Upper lobe of right lung (tissue), 1 donor: ENCODE data around the gene ZNF385C. TPM values are rescaled to one million over a fixed set of nuclear protein-coding genes. Genes with fewer than 3 reads are reported as not detected.
"Not testable (repeated sequence)": the region's sequence is repeated elsewhere in the genome, so short reads cannot be mapped to it uniquely, and the experiment has no call there.

ENCODE experiments used
- ATAC-seq: fragments of 200-7000 bp; cut with Tn5 transposase; one replicate; pipeline ENCODE4 v1.9.1; 2020; ENCODE audit warnings: mild to moderate bottlenecking, moderate library complexity
- DNase-seq: peaks from one replicate; pipeline ENCODE4 v3.0.0-alpha.2; 2020
- H3K27ac ChIP-seq: fragments of 200-600 bp; one replicate; pipeline ENCODE4 v1.8.0; 2022
- H3K27me3 ChIP-seq: fragments of 200-600 bp; one replicate; pipeline ENCODE4 v1.8.0; 2022; ENCODE audit warnings: mild to moderate bottlenecking
- H3K36me3 ChIP-seq: fragments of 200-600 bp; one replicate; pipeline ENCODE4 v1.8.0; 2022
- H3K4me1 ChIP-seq: fragments of 200-600 bp; one replicate; pipeline ENCODE4 v1.8.0; 2022
- H3K4me3 ChIP-seq: fragments of 200-600 bp; one replicate; pipeline ENCODE4 v1.8.0; 2022; ENCODE audit warnings: mild to moderate bottlenecking
- H3K9me3 ChIP-seq: fragments of 200-600 bp; one replicate; pipeline ENCODE4 v1.8.0; 2022
- CTCF ChIP-seq: fragments of 200-600 bp; IDR thresholded peaks from one replicate; pipeline ENCODE4 v1.8.0; 2022; ENCODE audit warnings: antibody characterized with exemption
- intact Hi-C: fragments of 100-400 bp; cut with DNase I; formaldehyde crosslinking; loops from one replicate; pipeline ENCODE4 v1.11.0; 2022
- total RNA-seq: library from RNA; stranded (reverse); fragmentation: NEBNext Ultra II Directional; extraction: Animal tissue kit (Norgen Biotek cat#: 25700); gene quantifications from one replicate; pipeline ENCODE4 v1.2.1, GENCODE V29; 2021
- donor health status: DM: no; HTN: yes; CAD: no; lungs with severe emphysema.

The ZNF385C gene
- total RNA-seq, 1 donor from 2014 or later = 0.78 TPM

DNA sequence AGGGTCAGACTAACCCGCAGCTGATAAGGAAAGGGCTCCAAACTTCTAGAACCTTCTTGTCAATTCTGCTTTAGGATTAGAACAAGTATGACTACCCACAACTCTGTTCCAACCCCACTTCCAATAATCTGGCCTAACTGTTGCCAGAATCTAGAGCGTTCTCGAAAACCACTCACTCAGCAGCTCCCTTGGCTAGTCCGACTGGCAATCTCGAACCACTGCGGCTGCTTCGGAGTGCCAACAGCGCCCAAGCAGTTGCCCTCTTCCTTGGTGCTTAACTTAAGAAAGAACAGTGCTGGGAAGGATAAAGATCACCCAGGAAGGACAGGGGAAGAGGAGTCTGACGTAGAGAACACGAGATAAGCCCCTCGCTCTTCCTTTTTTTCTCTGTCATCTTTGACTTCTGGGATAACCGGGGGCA, 81.9 kb downstream of the ZNF385C start:
- H3K27me3 ChIP-seq = no peaks in the 10 kb centered on the region
- DNase-seq = no peak
- intact Hi-C loops = no loop called here
- peak overlapping the region; percentile 95 for H3K27ac ChIP-seq
- H3K4me3 ChIP-seq = peak overlapping the region; percentile 93
- H3K36me3 ChIP-seq = no peaks in the 10 kb centered on the region
- H3K4me1 ChIP-seq = peaks cover 42% of the 10 kb centered on the region
- ATAC-seq = no peak
- no peak for TF ChIP-seq CTCF
- no peaks in the 10 kb centered on the region for H3K9me3 ChIP-seq

DNA sequence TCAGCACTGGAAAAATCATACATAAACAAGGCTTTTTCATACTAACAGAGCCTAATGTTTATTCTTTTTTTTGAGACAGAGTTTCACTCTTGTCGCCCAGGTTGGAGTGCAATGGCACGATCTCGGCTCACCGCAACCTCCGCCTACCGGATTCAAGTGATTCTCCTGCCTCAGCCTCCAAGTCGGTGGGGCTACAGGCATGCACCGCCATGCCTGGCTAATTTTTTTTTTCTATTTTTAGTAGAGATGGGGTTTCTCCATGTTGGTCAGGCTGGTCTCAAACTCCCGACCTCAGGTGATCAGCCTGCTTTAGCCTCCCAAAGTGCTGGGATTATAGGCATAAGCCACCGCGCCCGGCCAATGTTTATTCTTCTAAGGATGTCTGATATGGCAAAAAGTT, 84.5 kb downstream of the ZNF385C start:
- H3K36me3 ChIP-seq, intact Hi-C loops, DNase-seq, H3K4me3 ChIP-seq, H3K9me3 ChIP-seq, H3K27me3 ChIP-seq, ATAC-seq, H3K27ac ChIP-seq: not testable (repeated sequence)
- H3K4me1 ChIP-seq = peaks cover 49% of the 10 kb centered on the region

- intact Hi-C loops, DNase-seq, H3K36me3 ChIP-seq, H3K27ac ChIP-seq, ATAC-seq, H3K9me3 ChIP-seq, H3K27me3 ChIP-seq, H3K4me3 ChIP-seq: not testable (repeated sequence)
- H3K4me1 ChIP-seq = peaks cover 42% of the 10 kb centered on the region
Measured at GRCh38 chr17:42012363-42012762, 85.9 kb downstream of the ZNF385C start.

DNA sequence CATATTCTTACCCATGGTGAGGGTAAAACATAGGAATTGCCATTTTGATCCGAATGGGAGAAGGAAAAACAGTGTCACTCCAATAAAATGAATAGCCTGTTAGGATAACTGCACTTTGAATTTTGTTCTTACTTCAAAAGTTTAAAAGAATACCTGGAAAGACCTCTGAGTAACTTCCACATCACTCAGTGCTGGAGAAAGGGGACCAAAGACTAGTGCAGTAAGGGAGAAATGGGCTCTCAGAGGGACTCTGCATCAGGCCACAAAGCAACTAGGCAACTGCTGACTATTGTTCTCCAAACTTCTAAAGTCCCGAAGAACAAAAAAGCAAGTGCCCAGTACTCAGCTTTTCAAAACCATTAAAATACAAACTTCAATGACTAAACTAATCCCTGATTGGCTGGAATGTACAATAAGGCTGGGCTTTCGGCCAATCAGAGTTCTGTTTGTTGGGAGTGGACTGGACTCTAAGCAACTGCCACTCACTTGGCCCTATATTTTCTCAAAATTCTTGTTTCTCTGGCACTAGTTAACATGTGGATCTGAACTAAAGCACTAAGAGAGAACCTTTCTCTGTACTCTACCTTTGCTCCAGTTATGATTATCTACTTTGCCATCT, 87.3 kb downstream of the ZNF385C start:
- TF ChIP-seq CTCF = no peak
- H3K27ac ChIP-seq = no peak overlapping the region

GRCh38 chr17:42010266-42010680, 88.0 kb downstream of the ZNF385C start:
- DNase-seq, H3K27me3 ChIP-seq, H3K36me3 ChIP-seq, H3K9me3 ChIP-seq, H3K4me3 ChIP-seq, H3K27ac ChIP-seq, intact Hi-C loops: not testable (repeated sequence)
- ATAC-seq = peak; percentile 66
- peaks cover 49% of the 10 kb centered on the region for H3K4me1 ChIP-seq

More for the DNA sequence above, 87.3 kb downstream of the ZNF385C start:
- Histone ChIP-seq H3K9me3 (no peaks in the 10 kb centered on the region), H3K36me3 (no peaks in the 10 kb centered on the region), H3K4me3 (no peak overlapping the region), H3K4me1 (peaks cover 49% of the 10 kb centered on the region), H3K27me3 (no peaks in the 10 kb centered on the region)
- intact Hi-C loops = no loop called here
- ATAC-seq (peak; percentile 34), DNase-seq (no peak)

- no peak for TF ChIP-seq CTCF
- no peaks in the 10 kb centered on the region for H3K27me3 ChIP-seq
- intact Hi-C loops = no loop called here
- no peak overlapping the region for H3K4me3 ChIP-seq
- no peaks in the 10 kb centered on the region for H3K36me3 ChIP-seq
- ATAC-seq = peak; percentile 27
- no peak for DNase-seq
- no peaks in the 10 kb centered on the region for H3K9me3 ChIP-seq
- H3K27ac ChIP-seq = no peak overlapping the region
- peaks cover 42% of the 10 kb centered on the region for H3K4me1 ChIP-seq
Measured at GRCh38 chr17:42009170-42009569, 89.1 kb downstream of the ZNF385C start.

DNA sequence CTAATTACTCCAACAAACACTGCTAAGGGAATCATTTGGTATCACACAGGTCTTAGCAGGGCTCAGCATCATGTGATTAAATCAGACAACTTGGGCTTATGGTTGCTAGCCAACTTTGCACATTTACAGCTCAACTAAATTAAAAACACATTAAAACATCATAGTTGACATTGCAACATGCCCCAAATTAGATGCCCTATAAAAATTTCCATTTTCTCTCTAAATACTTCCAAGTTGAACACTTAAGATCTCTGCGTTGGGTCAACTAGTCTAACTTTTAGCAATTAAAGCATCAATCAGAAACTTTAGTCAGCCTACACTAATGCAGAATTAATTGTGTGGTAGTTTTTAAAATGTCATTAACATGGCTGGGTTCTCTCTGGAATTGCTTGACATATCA, 93.1 kb downstream of the ZNF385C start:
- Histone ChIP-seq H3K4me1 (peaks cover 30% of the 10 kb centered on the region), H3K27me3 (no peaks in the 10 kb centered on the region), H3K36me3 (peaks cover 34% of the 10 kb centered on the region), H3K9me3 (no peaks in the 10 kb centered on the region), H3K27ac (no peak overlapping the region), H3K4me3 (no peak overlapping the region)
- no peak for TF ChIP-seq CTCF
- no peak for ATAC-seq
- intact Hi-C loops = no loop called here
- DNase-seq = no peak
